NCI-H1048 (cell line): ENCODE results near the gene PRDX5.
"Not testable (repeated sequence)": the region's sequence is repeated elsewhere in the genome, so short reads cannot be mapped to it uniquely, and the experiment has no call there.

ENCODE experiments used
- DNase-seq: peaks from one replicate; lab custom pipeline; 2025; lab: John Stamatoyannopoulos, UW

The PRDX5 gene

GRCh38 chr11:64305691-64306562 is 12.0 kb upstream of the PRDX5 start:
- DNase-seq, result no peak

- DNase-seq, result no peak
Measured at GRCh38 chr11:64306563-64306875, 11.4 kb upstream of the PRDX5 start.

- DNase-seq, result no peak
Measured at GRCh38 chr11:64306876-64307622, 10.9 kb upstream of the PRDX5 start.

GRCh38 chr11:64307795-64308194 is 10.1 kb upstream of the PRDX5 start:
- not testable (repeated sequence) for DNase-seq

- no peak for DNase-seq
Measured at GRCh38 chr11:64312947-64313346, 5.0 kb upstream of the PRDX5 start.

GRCh38 chr11:64313491-64314145 is 4.3 kb upstream of the PRDX5 start:
- no peak for DNase-seq

- DNase-seq, result no peak
Measured at GRCh38 chr11:64314146-64314804, 3.6 kb upstream of the PRDX5 start.

GRCh38 chr11:64314805-64315561 is 2.9 kb upstream of the PRDX5 start:
- DNase-seq, result no peak

- not testable (repeated sequence) for DNase-seq
Measured at GRCh38 chr11:64315667-64316526, 2.0 kb upstream of the PRDX5 start.

GRCh38 chr11:64316672-64317324 is 1.1 kb upstream of the PRDX5 start:
- DNase-seq, result no peak

GRCh38 chr11:64317325-64317960 is 478 bp upstream of the PRDX5 start, which contains the start of gene TRMT112:
Gene TRMT112, minus strand, starts transcription at chr11:64317559. Its CDS starts 33 bp downstream, at chr11:64317526.
- DNase-seq, result peak; percentile 97

- DNase-seq, result no peak
Measured at GRCh38 chr11:64318766-64319761, 1.1 kb downstream of the PRDX5 start.

GRCh38 chr11:64320556-64320955 is 2.6 kb downstream of the PRDX5 start:
- no peak for DNase-seq

GRCh38 chr11:64321026-64321425 is 3.1 kb downstream of the PRDX5 start:
- no peak for DNase-seq

GRCh38 chr11:64321533-64321932 is 3.6 kb downstream of the PRDX5 start:
- DNase-seq, result no peak

- DNase-seq, result no peak
Measured at GRCh38 chr11:64322925-64323260, 5.0 kb downstream of the PRDX5 start.

- no peak for DNase-seq
Measured at GRCh38 chr11:64323373-64323772, 5.5 kb downstream of the PRDX5 start.

- not testable (repeated sequence) for DNase-seq
Measured at GRCh38 chr11:64323984-64324383, 6.1 kb downstream of the PRDX5 start.
